Measurements from ENCODE around the gene RPL38.
"Not testable (repeated sequence)": the region's sequence is repeated elsewhere in the genome, so short reads cannot be mapped to it uniquely, and the experiment has no call there.

RPL38 gene

DNA sequence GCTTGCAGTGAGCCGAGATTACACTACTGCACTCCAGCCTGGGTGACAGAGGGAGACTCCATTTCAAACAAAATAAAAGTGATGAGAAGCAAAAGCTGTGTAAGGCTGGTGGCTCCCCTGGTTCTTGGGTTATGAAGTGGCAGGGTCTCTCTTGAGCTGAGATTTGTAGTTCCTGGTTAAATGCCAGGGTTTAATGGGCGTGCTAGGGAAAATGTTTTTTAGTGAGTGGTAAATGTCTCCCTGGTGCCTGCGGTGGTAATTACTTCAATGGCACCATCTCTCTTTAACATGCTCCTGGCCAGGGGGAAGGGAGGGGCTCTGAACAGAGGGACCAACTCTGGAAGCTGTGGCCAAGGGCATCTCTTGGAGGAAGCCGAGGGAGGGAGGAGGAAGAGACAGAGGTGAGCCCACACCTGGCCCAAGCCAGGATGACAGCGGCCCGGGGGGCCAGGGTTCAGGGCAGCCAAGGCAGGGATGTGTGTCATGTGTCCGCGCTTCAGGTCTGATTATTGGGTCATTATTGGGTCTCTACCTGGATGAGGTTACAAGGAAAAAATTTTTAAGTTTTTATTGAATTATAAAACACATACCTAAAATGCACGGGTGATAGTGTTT is 17.8 kb upstream of the RPL38 start:
- DNase-seq: no peak

- no peak for DNase-seq
Observed at GRCh38 chr17:74186498-74186897, 17.0 kb upstream of the RPL38 start.

DNA sequence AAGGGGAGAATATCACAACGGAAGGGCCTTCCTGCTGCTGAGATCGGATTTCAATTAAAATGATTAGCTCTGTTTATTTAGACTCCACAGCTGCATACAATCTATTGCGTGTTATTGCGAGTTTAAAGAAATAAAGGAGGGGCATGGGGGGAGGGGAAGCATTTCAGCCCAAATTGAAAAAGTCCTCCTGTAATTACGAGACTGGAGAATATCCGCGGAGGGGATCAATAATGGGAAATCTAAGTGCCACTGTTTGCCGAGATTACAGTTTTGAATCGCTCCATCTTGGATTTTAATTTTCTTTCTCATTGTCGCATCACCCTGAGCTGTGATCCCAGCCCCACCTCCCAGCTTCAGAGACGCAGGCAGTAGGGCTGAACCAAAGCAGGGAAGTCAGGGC is 15.7 kb upstream of the RPL38 start:
- DNase-seq: no peak

DNA sequence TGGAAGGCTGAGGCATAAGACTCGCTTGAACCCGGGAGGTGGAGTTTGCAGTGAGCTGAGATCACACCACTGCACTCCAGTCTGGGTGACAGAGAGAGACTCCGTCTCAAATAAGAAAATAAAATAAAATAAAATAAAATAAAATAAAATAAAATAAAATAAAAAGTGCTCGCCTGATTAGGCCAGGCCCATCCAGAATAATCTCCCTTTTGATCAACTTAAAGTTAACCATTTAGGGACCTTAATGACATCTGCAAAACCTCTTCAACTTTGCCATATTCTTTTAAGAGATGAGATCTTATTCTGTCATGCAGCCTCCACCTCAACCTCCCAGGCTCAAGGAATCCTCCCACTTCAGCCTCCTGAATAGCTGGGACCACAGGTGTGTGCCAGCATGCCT is 14.8 kb upstream of the RPL38 start:
- DNase-seq: not testable (repeated sequence)

GRCh38 chr17:74190154-74190553 is 13.3 kb upstream of the RPL38 start:
- DNase-seq: no peak

GRCh38 chr17:74190807-74191406 is 12.6 kb upstream of the RPL38 start:
- no peak for DNase-seq

GRCh38 chr17:74192950-74193781 is 10.3 kb upstream of the RPL38 start:
- no peak for DNase-seq

GRCh38 chr17:74194682-74195081 is 8.8 kb upstream of the RPL38 start:
- no peak for DNase-seq

DNA sequence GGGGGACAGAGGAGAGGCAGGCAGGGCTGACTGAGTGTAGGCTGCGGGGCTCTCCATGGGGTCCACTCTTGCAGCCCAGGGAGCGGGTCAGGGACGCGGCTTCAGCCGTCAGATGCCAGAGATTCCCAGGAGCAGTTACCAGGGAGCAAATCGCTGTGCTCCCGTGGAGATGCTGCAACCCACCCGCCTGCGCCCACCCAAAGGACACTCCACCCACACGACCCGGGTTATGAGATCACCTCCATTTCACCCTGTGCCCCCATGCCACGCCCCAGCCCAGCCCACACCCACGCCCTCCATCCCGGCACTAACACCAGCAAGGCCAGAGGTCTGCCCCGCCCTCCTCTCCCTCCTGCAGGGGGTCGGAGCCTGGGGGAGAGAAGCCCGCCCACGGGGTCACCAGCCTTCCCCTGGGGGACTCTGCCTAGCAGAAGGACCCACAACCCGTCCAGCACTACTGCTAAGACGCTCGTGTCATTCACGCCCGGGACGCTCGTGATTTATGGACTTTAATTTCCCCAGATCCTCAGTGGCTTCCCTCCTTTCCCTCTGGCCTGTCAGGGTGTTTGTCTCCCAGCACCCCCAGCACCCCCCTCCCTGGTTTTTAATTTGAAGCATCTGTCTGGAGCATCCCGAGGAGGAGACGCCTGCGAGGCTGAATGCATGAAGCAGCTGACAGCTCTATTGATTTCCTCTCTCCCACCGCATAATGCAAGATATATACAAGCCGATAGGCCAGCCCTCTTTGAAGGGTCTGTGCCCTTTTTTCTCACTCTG is 6.7 kb upstream of the RPL38 start:
- DNase-seq: no peak

- no peak for DNase-seq
Observed at GRCh38 chr17:74197801-74198200, 5.7 kb upstream of the RPL38 start.

DNA sequence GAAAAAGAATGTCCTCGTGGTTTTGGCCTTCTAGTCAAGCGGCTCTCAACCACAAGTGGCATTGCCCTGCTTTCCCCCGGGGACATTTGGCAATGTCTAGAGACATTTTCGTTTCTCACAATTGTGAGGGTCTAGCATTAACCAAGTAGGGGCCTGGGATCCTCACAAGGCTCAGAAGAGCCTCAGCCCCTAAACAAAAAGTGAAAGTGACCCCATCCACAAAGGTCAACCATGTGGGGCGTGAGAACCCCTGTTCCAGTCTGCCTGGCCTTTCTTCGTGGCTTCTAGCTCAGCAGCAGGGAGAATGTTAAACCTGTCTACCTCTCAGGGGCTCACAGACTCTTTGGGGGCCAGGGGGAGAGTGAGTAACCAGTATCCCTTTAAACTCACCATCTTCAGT is 4.8 kb upstream of the RPL38 start:
- DNase-seq: no peak

DNA sequence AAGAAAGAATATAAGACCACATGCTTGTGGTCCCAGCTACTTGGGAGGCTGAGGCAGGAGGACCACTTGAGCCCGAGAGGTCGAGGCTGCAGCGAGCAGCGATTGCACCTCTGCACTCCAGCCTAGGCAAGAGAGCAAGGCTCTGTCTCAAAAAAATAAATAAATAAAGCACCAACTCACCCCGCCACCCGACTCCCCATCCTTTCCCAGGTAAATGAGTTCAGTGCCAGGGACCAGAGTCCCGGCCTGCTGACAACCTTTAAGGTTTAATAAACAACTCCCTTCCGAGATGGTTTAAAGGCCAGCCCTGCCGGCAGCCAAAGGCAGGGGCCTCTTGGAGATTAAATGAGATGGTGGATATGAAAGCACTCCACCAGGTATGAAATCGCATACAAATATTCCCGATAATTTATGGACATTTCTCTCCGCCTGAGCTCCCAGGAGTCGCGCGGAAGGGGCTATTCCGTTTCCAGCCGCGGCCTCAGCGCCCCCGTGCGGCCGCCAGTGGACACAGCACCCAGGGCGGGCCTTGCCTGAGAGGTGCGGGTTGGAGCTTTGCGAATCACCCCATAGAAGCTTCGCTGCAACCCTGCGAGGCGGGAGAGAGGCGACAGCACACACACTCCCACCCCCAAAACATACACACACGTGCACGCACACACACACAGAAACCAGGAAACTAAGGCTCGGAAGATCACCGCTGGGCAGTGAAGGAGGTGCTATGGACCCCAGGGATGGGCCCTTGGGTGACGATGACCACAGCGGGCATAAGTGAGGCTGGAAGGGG is 4.0 kb upstream of the RPL38 start:
- DNase-seq: no peak

GRCh38 chr17:74200112-74200511 is 3.4 kb upstream of the RPL38 start:
- DNase-seq: no peak

DNA sequence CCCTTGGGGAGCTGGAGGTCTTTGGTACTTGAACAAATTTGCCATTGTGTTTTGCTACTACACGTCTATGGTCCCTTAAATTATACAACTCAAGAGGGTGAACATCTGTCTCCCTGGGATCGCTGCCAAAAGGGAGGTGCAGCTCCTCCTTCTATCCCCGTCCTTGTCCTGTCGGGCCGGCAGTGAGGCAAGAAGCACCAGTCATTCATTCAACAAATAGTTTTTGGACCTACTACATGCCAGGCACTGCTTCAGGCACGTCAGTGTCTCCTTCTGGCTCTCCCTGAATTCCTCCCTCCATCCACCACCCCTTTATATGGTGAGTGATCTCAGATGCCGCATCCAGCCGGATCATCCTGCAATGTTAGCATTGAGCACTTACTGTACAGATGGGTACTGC is 2.2 kb upstream of the RPL38 start:
- DNase-seq: peak; percentile 41

GRCh38 chr17:74201948-74202347 is 1.5 kb upstream of the RPL38 start:
- no peak for DNase-seq

- no peak for DNase-seq
Observed at GRCh38 chr17:74202938-74203337, 540 bp upstream of the RPL38 start.

- DNase-seq: no peak
Observed at GRCh38 chr17:74204474-74204873, 996 bp downstream of the RPL38 start.

- no peak for DNase-seq
Observed at GRCh38 chr17:74205274-74205673, 1.8 kb downstream of the RPL38 start.

DNA sequence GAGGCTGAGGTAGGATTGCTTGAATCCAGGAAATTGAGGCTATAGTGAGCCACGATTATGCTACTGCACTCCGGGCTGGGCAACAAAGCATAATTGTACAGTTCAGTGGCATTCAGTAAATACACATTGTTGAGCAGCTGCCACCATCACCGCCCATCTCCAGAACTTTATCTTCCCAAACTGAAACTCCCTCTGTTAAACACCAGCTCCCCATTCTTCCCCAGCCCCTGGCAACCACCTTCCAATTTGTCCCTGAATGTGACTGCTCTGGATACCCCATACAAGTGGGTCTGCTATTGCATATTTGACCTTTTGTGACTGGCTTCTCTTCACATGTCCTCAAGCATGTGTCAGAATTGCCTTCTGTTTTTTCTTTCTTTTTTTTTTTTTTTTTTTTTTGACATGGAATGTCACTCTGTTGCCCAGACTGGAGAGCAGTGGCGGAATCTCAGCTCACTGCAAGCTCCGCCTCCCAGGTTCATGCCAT is 2.9 kb downstream of the RPL38 start:
- no peak for DNase-seq

- no peak for DNase-seq
Observed at GRCh38 chr17:74210191-74211140, 7.0 kb downstream of the RPL38 start.

Measured in NCI-H2107 (cell line).